ENCODE results near the gene NINL. TPM values are rescaled to one million over a fixed set of nuclear protein-coding genes. Genes with fewer than 3 reads are reported as not detected.
A peak's percentile ranks its signal among the peaks of the same experiment; 100 is the strongest.

The NINL gene
- total RNA-seq, 1 experiment from 2014 or later, result not detected

DNA sequence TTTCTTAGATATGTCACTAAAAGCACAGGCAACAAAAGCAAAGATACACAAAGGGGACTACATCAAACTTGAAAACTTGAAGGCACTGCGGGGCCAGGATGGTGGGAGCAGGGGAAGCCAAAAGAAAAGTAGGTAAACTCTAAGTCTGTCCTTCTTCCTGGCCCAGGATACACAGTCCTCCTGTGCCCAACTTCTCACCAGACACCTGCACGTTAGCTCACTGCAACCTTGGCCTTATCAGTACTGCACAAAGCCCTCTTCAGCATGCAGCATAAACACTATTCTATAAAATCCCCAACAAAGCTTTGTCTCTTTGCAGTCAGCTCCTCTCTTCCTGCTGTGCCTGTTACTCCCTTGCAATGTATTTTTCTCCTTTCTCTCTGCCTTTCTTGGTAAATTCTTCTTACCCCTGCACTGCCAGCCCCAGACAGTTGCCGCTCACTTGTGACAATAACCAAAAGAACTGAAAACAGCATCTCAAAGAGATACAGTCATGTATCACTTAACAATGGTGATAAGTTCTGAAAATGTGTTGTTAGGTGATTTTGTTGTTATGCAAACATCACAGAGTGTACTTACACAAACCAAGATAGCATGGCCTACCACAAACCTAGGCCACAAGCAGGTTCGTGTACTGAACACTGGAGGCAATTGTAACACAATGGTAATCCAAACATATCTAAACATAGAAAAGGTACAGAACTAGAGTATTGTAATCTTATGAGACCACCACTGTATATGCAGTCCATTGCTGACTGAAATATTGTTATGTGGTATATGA, 51.2 kb downstream of the NINL start:
- DNase-seq (ENCODE audit: low read depth), result no peak

- DNase-seq (ENCODE audit: low read depth), result no peak
Measured at GRCh38 chr20:25532971-25533391, 52.4 kb downstream of the NINL start.

DNA sequence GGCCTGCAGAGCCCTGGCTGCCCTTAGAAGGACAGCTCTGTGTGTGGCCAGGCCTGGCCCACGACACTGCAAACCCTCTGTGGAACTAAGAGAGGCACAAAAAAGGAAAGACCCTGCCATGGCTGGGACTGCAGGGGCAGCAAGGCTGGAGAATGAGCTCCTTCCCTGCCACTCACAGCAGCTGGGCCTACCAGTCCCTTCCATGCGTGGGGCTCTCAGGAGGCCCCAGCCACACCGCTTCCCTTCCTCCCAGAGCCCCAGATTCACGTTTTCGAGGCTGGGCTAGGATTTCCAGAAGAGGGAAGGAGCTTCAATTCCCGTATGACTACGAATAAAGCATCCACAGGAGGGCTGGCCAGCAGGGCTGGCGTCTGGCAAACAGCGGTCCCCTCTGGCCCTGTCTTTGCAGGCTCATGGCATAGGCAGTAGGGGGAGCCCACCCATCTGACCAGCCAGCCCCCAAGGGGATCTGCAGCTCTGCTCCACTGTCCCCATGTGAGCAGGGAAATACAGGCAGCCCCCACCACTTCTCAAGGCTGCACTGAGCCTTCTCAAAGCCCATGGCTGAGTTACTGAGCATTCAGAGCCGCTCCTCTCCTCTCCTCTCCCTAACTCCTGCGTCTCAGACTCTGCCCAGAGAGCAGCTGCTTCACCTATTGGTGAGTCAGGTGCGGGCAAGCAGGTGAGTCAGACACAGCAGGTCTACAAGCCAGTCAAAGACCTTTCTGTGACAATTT, 53.1 kb downstream of the NINL start:
- DNase-seq (ENCODE audit: low read depth), result no peak

- no peak for DNase-seq (ENCODE audit: low read depth)
Measured at GRCh38 chr20:25529295-25529951, 55.9 kb downstream of the NINL start.

DNA sequence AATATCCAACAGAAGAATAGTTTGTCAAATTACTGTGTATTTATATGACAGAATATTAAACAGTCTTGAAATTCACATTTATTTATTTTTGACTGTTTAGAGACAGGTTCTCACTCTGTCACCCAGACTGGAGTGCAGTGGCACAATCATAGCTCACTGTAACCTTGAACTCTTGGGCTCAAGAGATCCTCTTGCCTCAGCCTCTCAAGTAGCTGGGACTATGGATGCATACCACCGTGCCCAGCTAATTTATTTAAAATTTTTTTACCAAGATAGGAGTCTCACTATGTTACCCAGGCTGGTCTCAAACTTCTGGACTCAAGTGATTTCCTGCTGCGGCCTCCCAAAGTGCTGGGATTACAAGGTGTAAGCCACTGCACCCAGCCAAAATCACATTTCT, 57.4 kb downstream of the NINL start:
- DNase-seq (ENCODE audit: low read depth), result no peak

DNA sequence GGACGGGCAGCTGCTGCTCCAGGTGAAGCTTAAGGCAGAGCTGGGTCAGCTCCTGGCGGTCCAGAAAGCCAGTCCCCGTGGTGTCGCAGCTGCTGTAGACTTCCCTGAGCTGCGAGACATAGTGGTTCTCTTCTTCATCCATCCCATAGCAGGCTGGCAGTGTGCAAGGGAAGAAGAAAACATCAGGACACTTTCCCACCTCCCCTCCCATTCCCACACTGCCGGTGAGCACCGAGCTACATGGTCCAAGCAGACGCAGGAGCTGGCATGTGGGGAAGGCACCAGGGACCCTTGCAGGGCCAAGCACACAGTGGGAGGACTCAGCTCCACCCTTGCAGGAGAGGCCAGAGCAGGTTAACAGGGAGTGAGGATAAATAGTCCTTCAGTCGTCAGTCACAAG, 58.9 kb downstream of the NINL start:
- DNase-seq (ENCODE audit: low read depth), result no peak

DNA sequence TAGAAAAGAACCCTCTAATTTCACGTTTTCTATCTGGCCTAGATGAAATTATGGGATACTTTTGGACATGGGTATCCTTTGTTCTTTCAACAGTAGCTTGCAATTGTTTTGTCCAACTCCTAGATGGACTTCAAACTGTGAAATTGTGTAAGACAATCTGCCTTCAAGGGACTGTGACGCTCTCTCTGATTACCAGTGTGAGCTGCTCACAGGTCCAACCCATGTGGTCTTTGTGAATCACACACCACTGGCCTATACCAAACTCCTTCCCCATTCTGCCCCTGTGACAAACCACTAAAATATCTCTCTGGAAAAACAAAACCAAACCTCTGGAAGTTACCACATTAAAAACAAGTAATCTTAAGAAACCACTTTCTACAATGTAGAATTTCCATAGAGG, 59.5 kb downstream of the NINL start:
- DNase-seq (ENCODE audit: low read depth), result peak; percentile 89

DNA sequence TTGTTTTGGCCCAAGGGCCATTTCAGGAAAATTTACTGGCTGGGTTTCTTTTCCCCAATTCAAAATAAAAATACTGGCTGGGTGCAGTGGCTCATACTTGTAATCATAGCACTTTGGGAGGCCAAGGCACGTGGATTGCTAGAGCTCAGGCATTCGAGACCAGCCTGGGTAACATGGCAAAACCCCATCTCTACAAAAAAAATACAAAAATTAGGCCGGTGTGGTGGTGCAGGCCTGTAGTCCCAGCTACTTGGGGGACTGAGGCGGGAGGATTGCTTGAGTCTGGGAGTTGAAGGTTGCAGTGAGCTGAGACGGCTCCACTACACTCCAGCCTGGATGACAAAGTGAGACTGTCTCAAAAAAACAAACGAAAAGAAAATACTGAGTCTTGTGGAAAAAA, 60.0 kb downstream of the NINL start:
- no peak for DNase-seq (ENCODE audit: low read depth)

DNA sequence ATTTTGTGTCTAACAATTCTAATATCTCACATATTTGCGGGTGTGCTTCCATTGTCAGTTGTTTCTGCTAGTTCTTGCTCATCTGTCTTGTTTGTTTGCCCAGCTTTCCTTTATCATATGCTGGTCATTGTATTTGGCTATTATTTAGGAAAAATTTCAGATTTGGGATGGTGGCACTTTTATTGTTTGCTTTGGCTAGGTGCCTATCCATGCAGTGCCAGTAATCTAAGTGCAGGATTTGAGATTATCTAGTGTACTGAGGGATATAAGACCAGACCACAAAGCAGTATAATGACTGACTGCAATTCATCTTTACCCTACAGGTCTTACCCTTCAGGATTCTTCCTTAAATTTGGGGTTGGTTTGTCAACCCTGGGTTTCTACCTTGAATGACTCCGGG, 63.9 kb downstream of the NINL start:
- no peak for DNase-seq (ENCODE audit: low read depth)

- no peak for DNase-seq (ENCODE audit: low read depth)
Measured at GRCh38 chr20:25517124-25517523, 68.2 kb downstream of the NINL start.

GRCh38 chr20:25514747-25515340, 70.5 kb downstream of the NINL start:
- DNase-seq (ENCODE audit: low read depth), result no peak

GRCh38 chr20:25514195-25514594, 71.1 kb downstream of the NINL start:
- no peak for DNase-seq (ENCODE audit: low read depth)

DNA sequence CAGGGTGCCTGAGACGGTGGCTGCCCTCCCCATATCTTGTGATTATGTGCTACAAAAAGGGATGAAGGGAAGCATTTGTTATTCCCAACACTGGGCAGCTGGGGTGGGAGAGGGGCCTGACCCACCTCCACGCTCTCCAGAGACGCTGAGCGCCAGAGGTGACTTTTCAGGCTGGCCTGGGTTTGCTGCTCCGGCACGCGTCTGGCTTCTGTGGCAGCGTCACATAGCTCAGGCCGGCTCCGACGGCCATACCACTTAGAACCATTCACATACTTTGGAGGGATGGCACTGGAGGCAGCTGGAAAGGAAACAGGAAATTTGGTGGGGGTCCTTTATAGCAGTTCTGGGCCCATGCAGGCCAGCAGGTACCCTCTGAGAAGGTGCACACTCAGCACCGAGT, 72.6 kb downstream of the NINL start:
- DNase-seq (ENCODE audit: low read depth), result no peak

DNA sequence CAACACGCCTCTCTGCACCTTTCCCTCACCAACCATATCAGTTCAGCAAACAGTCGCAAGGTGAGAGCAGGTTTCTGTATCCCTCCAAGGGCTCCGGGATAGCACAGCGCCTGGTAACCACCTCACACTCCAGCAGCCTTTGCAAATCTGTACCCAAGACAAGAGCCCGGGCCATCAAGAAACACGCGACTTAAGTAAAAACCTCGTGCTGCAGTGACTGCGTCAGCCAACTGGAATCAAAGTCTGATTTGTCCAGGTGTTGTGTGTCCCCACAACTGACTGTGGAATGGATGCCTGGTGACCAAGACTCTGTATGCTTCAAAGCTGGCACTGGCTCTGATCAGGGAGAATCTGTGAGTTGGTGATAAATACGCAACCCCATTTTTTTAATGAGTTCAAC, 74.1 kb downstream of the NINL start:
- DNase-seq (ENCODE audit: low read depth), result no peak

DNA sequence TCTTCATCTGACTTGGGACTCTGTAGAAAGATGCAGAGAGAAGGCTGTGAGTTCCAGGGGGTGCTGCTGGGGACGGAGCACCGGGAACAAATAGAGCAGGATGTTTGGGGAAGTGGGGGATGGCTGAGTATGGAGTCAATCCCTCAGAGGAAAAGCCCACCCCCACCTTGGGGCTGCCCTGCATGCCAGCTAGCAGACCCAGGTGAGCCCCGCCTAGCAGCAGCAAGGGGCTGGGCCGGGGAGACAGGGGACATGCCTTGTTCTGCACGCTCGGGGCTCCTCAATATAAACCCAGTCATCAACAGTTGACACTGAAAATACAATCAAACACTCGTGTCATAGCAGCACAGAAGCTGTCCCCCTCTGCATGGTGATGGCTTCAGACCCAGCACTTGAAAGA, 74.6 kb downstream of the NINL start:
- DNase-seq (ENCODE audit: low read depth), result no peak

DNA sequence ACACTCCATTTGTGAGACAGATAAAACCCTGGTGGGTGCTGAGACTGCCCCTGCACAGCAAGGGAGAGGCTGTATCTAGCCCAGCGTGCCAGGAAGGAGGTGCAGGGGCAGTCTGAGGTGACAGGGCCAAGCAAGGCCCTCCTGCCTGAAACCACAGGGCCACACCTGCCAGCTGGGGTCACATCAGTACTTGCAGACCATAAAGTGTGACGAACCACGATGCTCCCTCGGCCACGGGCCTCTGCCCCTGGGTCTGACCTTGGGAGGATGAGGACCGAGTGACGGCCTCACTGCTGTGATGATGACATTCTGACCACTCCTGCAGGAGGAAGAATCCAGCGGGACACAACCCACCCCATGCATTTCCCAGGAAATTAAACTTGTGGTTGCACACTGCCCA, 75.1 kb downstream of the NINL start:
- DNase-seq (ENCODE audit: low read depth), result no peak

GRCh38 chr20:25509084-25509483, 76.2 kb downstream of the NINL start:
- no peak for DNase-seq (ENCODE audit: low read depth)

DNA sequence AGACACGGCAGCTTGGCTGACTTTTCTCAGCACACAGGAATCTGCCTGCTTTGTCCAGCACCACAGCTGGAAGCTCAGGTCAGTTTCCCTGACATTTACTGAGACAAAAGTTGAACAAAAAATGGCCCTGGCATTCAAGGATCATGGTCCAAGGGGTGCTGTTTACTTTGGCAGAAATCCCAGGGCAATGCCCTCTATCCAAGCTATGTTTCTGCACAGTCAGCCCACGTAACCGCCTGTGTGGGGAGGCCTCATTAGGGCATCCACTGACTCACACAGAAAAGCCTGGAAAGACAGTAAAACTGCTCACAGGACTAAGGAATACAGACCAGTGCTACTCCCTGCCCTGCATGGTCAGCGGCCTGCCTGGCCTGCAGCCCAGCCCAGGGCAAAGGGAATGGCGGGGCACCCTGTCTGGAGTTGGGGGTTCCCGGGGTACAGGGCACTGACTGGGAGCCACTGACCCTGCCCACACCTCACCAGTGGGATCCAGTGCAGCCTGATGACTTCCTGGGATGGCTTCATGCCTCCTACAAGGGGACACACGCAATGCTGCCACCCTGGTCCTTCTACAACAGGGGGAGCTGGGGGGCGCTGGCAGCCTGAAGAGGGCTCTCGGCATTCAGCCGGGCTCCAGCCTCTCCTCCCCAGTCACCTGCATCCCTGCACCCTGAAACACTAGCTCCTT, 77.1 kb downstream of the NINL start:
- DNase-seq (ENCODE audit: low read depth), result peak; percentile 61

- no peak for DNase-seq (ENCODE audit: low read depth)
Measured at GRCh38 chr20:25507385-25508082, 77.8 kb downstream of the NINL start.

- DNase-seq (ENCODE audit: low read depth), result no peak
Measured at GRCh38 chr20:25504366-25505135, 80.8 kb downstream of the NINL start.

Measured in HT1080 (cell line).